Activated T-helper 17 cell treated with anti-CD3 and anti-CD28 coated beads, Interleukin-2, amount 50 U/mL, for 72 hours (primary cell): ENCODE measurements around the gene DISP3. TPM values are rescaled to one million over a fixed set of nuclear protein-coding genes. Genes with fewer than 3 reads are reported as not detected.

ENCODE experiments used
- ATAC-seq: fragments of 150-1000 bp; cut with Tn5 transposase; replicated peaks from 2 replicates; pipeline ENCODE4 v1.10.0; 2021; ENCODE audit warnings: mild to moderate bottlenecking, moderate library complexity
- H3K27ac Mint-ChIP-seq: one replicate; pipeline ENCODE4 v1.8.0; 2022; ENCODE audit warnings: mixed read lengths
- H3K27me3 Mint-ChIP-seq: one replicate; pipeline ENCODE4 v1.8.0; 2022; ENCODE audit warnings: mixed read lengths
- H3K36me3 Mint-ChIP-seq: one replicate; pipeline ENCODE4 v1.8.0; 2022; ENCODE audit warnings: low read depth, mild to moderate bottlenecking, mixed read lengths
- H3K4me1 Mint-ChIP-seq: one replicate; pipeline ENCODE4 v1.8.0; 2022; ENCODE audit warnings: mixed read lengths
- H3K4me3 Mint-ChIP-seq: one replicate; pipeline ENCODE4 v1.8.0; 2022; ENCODE audit warnings: mild to moderate bottlenecking, mixed read lengths
- H3K9me3 Mint-ChIP-seq: one replicate; pipeline ENCODE4 v1.8.0; 2022; ENCODE audit warnings: mixed read lengths
- total RNA-seq, 2 donors: library from RNA; stranded (reverse); gene quantifications; one replicate each; pipeline ENCODE4 v1.2.3, GENCODE V29; 2022

DISP3 gene
- total RNA-seq, 2 donors from 2014 or later: 0.56 to 1.8 TPM

GRCh38 chr1:11563560-11564069, 84.7 kb downstream of the DISP3 start:
- Mint-ChIP-seq H3K9me3 (no peaks in the 10 kb centered on the region), H3K36me3 (no peaks in the 10 kb centered on the region), H3K27ac (no peak overlapping the region), H3K4me1 (no peaks in the 10 kb centered on the region), H3K27me3 (peaks cover 34% of the 10 kb centered on the region), H3K4me3 (no peak overlapping the region)
- ATAC-seq: no peak

GRCh38 chr1:11564237-11564636, 85.3 kb downstream of the DISP3 start:
- Mint-ChIP-seq H3K36me3 (no peaks in the 10 kb centered on the region), H3K9me3 (no peaks in the 10 kb centered on the region), H3K27me3 (peaks cover 34% of the 10 kb centered on the region), H3K27ac (no peak overlapping the region), H3K4me3 (no peak overlapping the region), H3K4me1 (no peaks in the 10 kb centered on the region)
- ATAC-seq: no peak

GRCh38 chr1:11566042-11566850, 87.3 kb downstream of the DISP3 start:
- H3K4me1 Mint-ChIP-seq: no peaks in the 10 kb centered on the region
- H3K4me3 Mint-ChIP-seq: no peak overlapping the region
- H3K27ac Mint-ChIP-seq: no peak overlapping the region
- H3K9me3 Mint-ChIP-seq: no peaks in the 10 kb centered on the region
- H3K27me3 Mint-ChIP-seq: peaks cover 32% of the 10 kb centered on the region
- no peaks in the 10 kb centered on the region for H3K36me3 Mint-ChIP-seq
- no peak for ATAC-seq

DNA sequence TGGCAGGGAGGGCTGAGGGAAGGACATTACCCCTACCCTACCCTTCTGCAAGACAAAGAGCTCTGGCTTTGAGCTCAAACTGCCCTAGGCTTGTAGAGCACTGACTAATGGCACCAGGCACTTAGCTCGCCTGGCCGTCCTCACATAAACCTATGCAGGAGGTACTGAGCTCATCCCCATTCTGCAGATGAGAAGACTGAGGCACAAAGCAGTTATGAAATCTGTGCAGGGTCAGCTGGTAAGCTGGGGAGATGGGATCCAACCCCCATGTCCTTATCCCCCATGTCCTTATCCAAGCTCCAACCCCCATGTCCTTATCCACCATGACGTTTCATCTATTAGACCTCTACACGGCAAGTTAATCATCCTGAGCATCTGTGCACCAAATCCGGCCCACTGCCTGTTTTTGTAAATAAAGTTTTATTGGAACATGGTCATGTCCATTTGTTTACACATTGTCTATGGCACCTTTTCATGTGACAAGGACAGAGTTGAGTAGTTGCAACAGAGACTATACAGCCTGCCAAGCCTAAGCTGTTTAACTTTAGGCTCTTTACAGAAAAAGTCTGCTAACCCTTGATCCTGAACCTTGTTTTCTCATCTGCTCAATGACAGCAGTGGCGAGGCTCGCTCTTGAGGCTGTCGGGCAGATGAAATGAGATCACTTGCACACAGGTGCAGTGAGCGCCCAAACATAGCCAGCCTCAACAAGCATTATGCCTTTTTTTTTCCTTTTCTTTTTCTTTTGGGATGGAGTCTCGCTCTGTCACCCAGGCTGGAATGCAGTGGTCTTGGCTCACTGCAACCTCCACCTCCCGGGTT, 88.5 kb downstream of the DISP3 start:
- H3K4me1 Mint-ChIP-seq: no peaks in the 10 kb centered on the region
- no peak overlapping the region for H3K27ac Mint-ChIP-seq
- no peaks in the 10 kb centered on the region for H3K36me3 Mint-ChIP-seq
- ATAC-seq: no peak
- H3K9me3 Mint-ChIP-seq: no peaks in the 10 kb centered on the region
- no peak overlapping the region for H3K4me3 Mint-ChIP-seq
- peaks cover 27% of the 10 kb centered on the region for H3K27me3 Mint-ChIP-seq

- Mint-ChIP-seq H3K27ac (no peak overlapping the region), H3K4me1 (no peaks in the 10 kb centered on the region), H3K27me3 (peaks cover 24% of the 10 kb centered on the region), H3K9me3 (no peaks in the 10 kb centered on the region), H3K4me3 (no peak overlapping the region), H3K36me3 (no peaks in the 10 kb centered on the region)
- ATAC-seq: no peak
Observed at GRCh38 chr1:11568687-11569086, 89.7 kb downstream of the DISP3 start.

DNA sequence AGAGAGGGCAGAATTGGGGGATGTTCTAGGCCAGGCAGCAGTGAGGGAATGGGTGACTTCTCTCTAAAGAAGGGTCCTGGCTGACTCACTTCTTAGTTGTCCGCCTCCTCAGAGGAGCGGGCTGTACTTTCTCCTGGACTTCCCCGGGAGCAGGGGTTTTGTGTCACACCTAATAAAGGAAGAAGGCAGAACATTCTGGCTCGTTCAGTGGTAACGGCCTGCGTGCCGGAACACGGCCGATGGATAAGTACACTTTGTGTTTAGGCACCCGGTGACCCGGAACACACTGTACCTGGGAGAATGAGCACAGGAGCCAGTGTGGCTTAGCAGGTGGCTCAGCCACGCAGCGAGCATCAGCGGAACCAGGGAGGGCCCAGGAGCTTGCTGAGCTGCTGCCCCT, 90.6 kb downstream of the DISP3 start:
- no peaks in the 10 kb centered on the region for H3K36me3 Mint-ChIP-seq
- peaks cover 24% of the 10 kb centered on the region for H3K27me3 Mint-ChIP-seq
- ATAC-seq: no peak

GRCh38 chr1:11569954-11570353, 91.0 kb downstream of the DISP3 start:
- no peak for ATAC-seq
- Mint-ChIP-seq H3K27ac (no peak overlapping the region), H3K9me3 (no peaks in the 10 kb centered on the region), H3K27me3 (peaks cover 24% of the 10 kb centered on the region), H3K4me3 (no peak overlapping the region), H3K4me1 (no peaks in the 10 kb centered on the region), H3K36me3 (no peaks in the 10 kb centered on the region)

More for the DNA sequence above, 90.6 kb downstream of the DISP3 start:
- H3K4me3 Mint-ChIP-seq: no peak overlapping the region
- no peak overlapping the region for H3K27ac Mint-ChIP-seq
- H3K4me1 Mint-ChIP-seq: no peaks in the 10 kb centered on the region
- H3K9me3 Mint-ChIP-seq: no peaks in the 10 kb centered on the region

DNA sequence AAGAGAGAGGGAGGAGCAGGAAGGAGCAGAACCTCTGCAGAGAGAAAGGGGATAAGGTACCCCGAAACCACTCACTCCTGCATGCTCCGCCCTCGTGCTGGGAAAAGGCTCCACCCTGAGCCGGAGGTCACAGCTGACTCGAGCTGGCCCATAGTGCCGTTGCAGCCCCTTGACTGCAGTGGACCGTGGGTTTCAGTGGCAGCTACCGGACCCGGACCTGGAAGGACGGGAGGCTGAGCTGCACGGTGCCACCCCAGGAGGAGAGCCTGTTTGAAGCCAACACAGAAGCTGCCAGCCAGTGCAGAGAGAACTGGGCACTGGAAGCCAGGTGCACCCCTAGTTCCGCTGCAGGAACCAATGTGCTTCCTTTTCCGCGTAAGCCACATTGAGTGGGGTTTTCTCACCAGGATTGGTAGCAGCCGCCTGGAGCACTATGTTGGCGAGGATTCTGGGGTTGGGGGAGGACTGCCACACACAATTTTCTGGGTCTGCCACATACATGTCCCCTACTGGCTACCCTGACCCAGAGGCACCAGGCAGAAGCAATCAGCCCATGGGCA, 91.9 kb downstream of the DISP3 start:
- Mint-ChIP-seq H3K9me3 (no peaks in the 10 kb centered on the region), H3K4me3 (no peak overlapping the region), H3K27me3 (peaks cover 24% of the 10 kb centered on the region), H3K36me3 (no peaks in the 10 kb centered on the region), H3K27ac (no peak overlapping the region), H3K4me1 (no peaks in the 10 kb centered on the region)
- ATAC-seq: no peak

- H3K36me3 Mint-ChIP-seq: no peaks in the 10 kb centered on the region
- H3K27ac Mint-ChIP-seq: no peak overlapping the region
- H3K27me3 Mint-ChIP-seq: peaks cover 24% of the 10 kb centered on the region
Observed at GRCh38 chr1:11571906-11572616, 93.1 kb downstream of the DISP3 start.

GRCh38 chr1:11573116-11573692, 94.2 kb downstream of the DISP3 start:
- no peaks in the 10 kb centered on the region for H3K36me3 Mint-ChIP-seq
- no peak overlapping the region for H3K27ac Mint-ChIP-seq
- H3K4me1 Mint-ChIP-seq: no peaks in the 10 kb centered on the region
- H3K9me3 Mint-ChIP-seq: no peaks in the 10 kb centered on the region
- no peak overlapping the region for H3K4me3 Mint-ChIP-seq
- H3K27me3 Mint-ChIP-seq: peaks cover 25% of the 10 kb centered on the region
- no peak for ATAC-seq

More at GRCh38 chr1:11571906-11572616, 93.1 kb downstream of the DISP3 start:
- no peaks in the 10 kb centered on the region for H3K9me3 Mint-ChIP-seq
- ATAC-seq: no peak
- no peaks in the 10 kb centered on the region for H3K4me1 Mint-ChIP-seq
- no peak overlapping the region for H3K4me3 Mint-ChIP-seq

DNA sequence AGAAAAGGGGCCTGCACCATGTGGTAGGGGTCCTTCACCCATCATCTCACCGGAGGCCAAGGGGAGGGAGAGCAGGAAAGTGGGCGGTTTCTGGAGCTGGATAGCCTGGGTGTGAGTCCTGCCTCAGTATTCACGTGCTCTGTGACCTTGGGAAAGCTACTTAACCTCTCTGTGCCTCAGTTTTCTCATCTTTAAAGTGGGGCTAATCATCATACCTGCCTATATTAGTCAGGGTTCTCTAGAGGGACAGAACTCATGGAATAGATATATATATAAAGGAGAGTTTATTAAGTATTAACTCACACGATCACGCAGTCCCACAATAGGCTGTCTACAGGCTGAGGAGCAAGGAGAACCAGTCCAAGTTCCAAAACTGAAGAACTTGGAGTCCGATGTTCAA, 96.6 kb downstream of the DISP3 start:
- Mint-ChIP-seq H3K27ac (no peak overlapping the region), H3K9me3 (no peaks in the 10 kb centered on the region), H3K36me3 (no peaks in the 10 kb centered on the region), H3K4me1 (no peaks in the 10 kb centered on the region), H3K27me3 (peaks cover 12% of the 10 kb centered on the region), H3K4me3 (no peak overlapping the region)
- ATAC-seq: no peak

GRCh38 chr1:11576109-11576875, 97.3 kb downstream of the DISP3 start:
- Mint-ChIP-seq H3K4me3 (no peak overlapping the region), H3K36me3 (no peaks in the 10 kb centered on the region), H3K4me1 (no peaks in the 10 kb centered on the region), H3K9me3 (no peaks in the 10 kb centered on the region), H3K27me3 (peaks cover 17% of the 10 kb centered on the region), H3K27ac (no peak overlapping the region)
- ATAC-seq: no peak

GRCh38 chr1:11578004-11578403, 99.0 kb downstream of the DISP3 start:
- H3K4me1 Mint-ChIP-seq: no peaks in the 10 kb centered on the region
- no peaks in the 10 kb centered on the region for H3K9me3 Mint-ChIP-seq
- ATAC-seq: no peak
- H3K4me3 Mint-ChIP-seq: no peak overlapping the region
- no peak overlapping the region for H3K27ac Mint-ChIP-seq
- no peaks in the 10 kb centered on the region for H3K36me3 Mint-ChIP-seq
- H3K27me3 Mint-ChIP-seq: peaks cover 16% of the 10 kb centered on the region
